ENCODE data around the gene WASF2.
A peak's percentile ranks its signal among the peaks of the same experiment; 100 is the strongest.
"Not testable (repeated sequence)": the region's sequence is repeated elsewhere in the genome, so short reads cannot be mapped to it uniquely, and the experiment has no call there.

WASF2 gene

DNA sequence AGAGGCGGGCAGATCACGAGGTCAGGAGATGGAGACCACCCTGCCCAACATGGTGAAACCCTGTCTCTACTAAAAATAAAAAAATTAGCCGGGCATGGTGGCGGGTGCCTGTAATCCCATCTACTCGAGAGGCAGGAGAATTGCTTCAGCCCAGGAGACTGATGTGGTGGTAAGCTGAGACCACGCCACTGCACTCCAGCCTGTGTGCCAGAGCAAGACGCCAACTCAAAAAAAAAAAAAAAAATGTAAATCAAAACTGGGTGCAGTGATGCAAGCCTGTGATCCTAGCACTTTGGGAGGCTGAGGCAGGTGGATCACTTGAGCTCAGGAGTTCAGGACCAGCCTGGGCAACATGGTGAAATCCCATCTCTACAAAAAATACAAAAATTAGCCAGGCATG, 17.9 kb downstream of the WASF2 start:
- WGBS (ENCODE audit: extremely low coverage, insufficient coverage, insufficient read length), result no CpG with 5 or more reads among the region's 7 CpGs
- H3K14ac ChIP-seq (ENCODE audit: low read length), result not testable (repeated sequence)

DNA sequence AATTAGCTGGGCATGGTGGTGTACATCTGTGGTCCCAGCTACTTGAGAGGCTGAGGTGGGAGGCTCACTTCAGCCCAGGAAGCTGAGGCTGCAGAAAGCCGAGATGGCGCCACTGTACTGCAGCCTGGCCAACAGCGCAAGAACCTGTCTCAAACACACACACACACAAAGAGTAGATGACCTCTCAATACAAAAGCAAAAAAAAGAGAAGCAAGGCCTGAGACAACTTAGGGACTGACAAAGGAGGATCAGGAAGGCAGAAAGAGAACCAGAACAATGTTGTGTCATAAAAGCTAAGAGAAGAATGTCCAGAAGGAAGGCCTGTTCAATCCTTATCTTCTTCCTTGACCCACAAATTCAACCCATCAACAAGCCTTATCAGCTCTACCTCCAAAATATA, 18.5 kb downstream of the WASF2 start:
- DNase-seq, result no peak
- H2BK120ac ChIP-seq (ENCODE audit: insufficient read depth, low read length, poor library complexity), result no peak overlapping the region
- no peak overlapping the region for H4K91ac ChIP-seq (ENCODE audit: low read depth, low read length)
- no peak overlapping the region for H3K4me3 ChIP-seq (ENCODE audit: low read depth, low read length)
- H3K27ac ChIP-seq (ENCODE audit: low read depth, low read length), result no peak overlapping the region
- no peak overlapping the region for H3K4me2 ChIP-seq (ENCODE audit: low read length)
- no peaks in the 10 kb centered on the region for H3K79me1 ChIP-seq (ENCODE audit: low read length)
- H3K4ac ChIP-seq (ENCODE audit: low read depth, low read length), result peak overlapping the region; percentile 4
- no peak overlapping the region for H3K9ac ChIP-seq (ENCODE audit: low read length)
- WGBS (ENCODE audit: extremely low coverage, insufficient coverage, insufficient read length), result no CpG with 5 or more reads among the region's 3 CpGs
- H4K12ac ChIP-seq (ENCODE audit: low read depth, low read length), result no peak overlapping the region
- H3K23ac ChIP-seq (ENCODE audit: low read length), result no peak overlapping the region
- H4K8ac ChIP-seq (ENCODE audit: low read depth, low read length), result no peak overlapping the region
- H3K9me3 ChIP-seq (ENCODE audit: insufficient read depth, low read depth, low read length), result no peaks in the 10 kb centered on the region
- no peaks in the 10 kb centered on the region for H3K27me3 ChIP-seq (ENCODE audit: insufficient read depth, low read length)
- peaks cover 3% of the 10 kb centered on the region for H3K79me2 ChIP-seq (ENCODE audit: control insufficient read depth, insufficient read depth, low read length, poor library complexity)
- no peak overlapping the region for H2AK5ac ChIP-seq (ENCODE audit: low read length)
- peaks cover 1 to 4% of the 10 kb centered on the region in 2 experiments for H3K4me1 ChIP-seq (ENCODE audit: control insufficient read depth in 1 of 2, insufficient read depth in 2 of 2, low read length in 2 of 2)
- H3K14ac ChIP-seq (ENCODE audit: low read length), result no peak overlapping the region
- no peak overlapping the region for H2BK12ac ChIP-seq (ENCODE audit: low read length)
- no peak overlapping the region for H2BK5ac ChIP-seq (ENCODE audit: low read depth, low read length, poor library complexity)
- no peak overlapping the region for H3K18ac ChIP-seq (ENCODE audit: low read length)
- no peak overlapping the region for H2AFZ ChIP-seq (ENCODE audit: insufficient read depth, low read length, poor library complexity)
- peaks cover 0 to 4% of the 10 kb centered on the region in 2 experiments for H3K36me3 ChIP-seq (ENCODE audit: control insufficient read depth in 1 of 2, insufficient read depth in 2 of 2, low read length in 2 of 2)

More for the DNA sequence above, 17.9 kb downstream of the WASF2 start:
- H3K9ac ChIP-seq (ENCODE audit: low read length); H2BK12ac ChIP-seq (ENCODE audit: low read length); H4K91ac ChIP-seq (ENCODE audit: low read depth, low read length); H2AK5ac ChIP-seq (ENCODE audit: low read length); H3K79me1 ChIP-seq (ENCODE audit: low read length); H2AFZ ChIP-seq (ENCODE audit: insufficient read depth, low read length, poor library complexity); DNase-seq; H3K4me2 ChIP-seq (ENCODE audit: low read length); H2BK120ac ChIP-seq (ENCODE audit: insufficient read depth, low read length, poor library complexity); H3K18ac ChIP-seq (ENCODE audit: low read length); H3K27ac ChIP-seq (ENCODE audit: low read depth, low read length); H3K36me3 ChIP-seq (ENCODE audit: control insufficient read depth in 1 of 2, insufficient read depth in 2 of 2, low read length in 2 of 2); H3K9me3 ChIP-seq (ENCODE audit: insufficient read depth, low read depth, low read length); H3K4ac ChIP-seq (ENCODE audit: low read depth, low read length); H3K4me1 ChIP-seq (ENCODE audit: control insufficient read depth in 1 of 2, insufficient read depth in 2 of 2, low read length in 2 of 2); H2BK5ac ChIP-seq (ENCODE audit: low read depth, low read length, poor library complexity); H4K12ac ChIP-seq (ENCODE audit: low read depth, low read length); H3K23ac ChIP-seq (ENCODE audit: low read length); H4K8ac ChIP-seq (ENCODE audit: low read depth, low read length); H3K4me3 ChIP-seq (ENCODE audit: low read depth, low read length); H3K27me3 ChIP-seq (ENCODE audit: insufficient read depth, low read length); H3K79me2 ChIP-seq (ENCODE audit: control insufficient read depth, insufficient read depth, low read length, poor library complexity): not testable (repeated sequence)

DNA sequence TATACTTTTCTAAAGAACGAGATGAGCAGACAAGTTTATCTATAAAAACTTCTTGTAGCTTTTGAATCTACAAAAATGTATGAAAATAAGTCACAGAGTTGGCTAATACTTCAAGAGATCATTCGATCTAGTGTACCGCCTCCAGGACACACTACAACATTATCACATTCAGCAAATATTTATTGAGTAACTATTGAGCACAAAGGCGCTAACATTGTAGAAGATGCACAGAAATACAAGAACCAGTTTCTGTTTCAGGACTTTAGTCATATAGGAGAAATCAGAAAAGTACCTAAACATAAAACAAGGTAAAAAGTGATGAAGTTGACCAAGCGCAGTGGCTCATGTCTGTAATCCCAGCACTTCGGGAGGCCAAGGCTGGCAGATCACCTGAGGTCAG, 20.6 kb downstream of the WASF2 start:
- no peak overlapping the region for H4K12ac ChIP-seq (ENCODE audit: low read depth, low read length)
- peaks cover 2% of the 10 kb centered on the region for H3K79me2 ChIP-seq (ENCODE audit: control insufficient read depth, insufficient read depth, low read length, poor library complexity)
- H3K4me1 ChIP-seq (ENCODE audit: control insufficient read depth in 1 of 2, insufficient read depth in 2 of 2, low read length in 2 of 2), result peaks cover 2 to 4% of the 10 kb centered on the region in 2 experiments
- no peak overlapping the region for H3K18ac ChIP-seq (ENCODE audit: low read length)
- no peak overlapping the region for H2BK120ac ChIP-seq (ENCODE audit: insufficient read depth, low read length, poor library complexity)
- no peak overlapping the region for H2AK5ac ChIP-seq (ENCODE audit: low read length)
- H3K4me3 ChIP-seq (ENCODE audit: low read depth, low read length), result no peak overlapping the region
- H3K27ac ChIP-seq (ENCODE audit: low read depth, low read length), result no peak overlapping the region
- DNase-seq, result peak in 1 of 2 donors; percentile 50
- H4K91ac ChIP-seq (ENCODE audit: low read depth, low read length), result no peak overlapping the region
- H2BK5ac ChIP-seq (ENCODE audit: low read depth, low read length, poor library complexity), result no peak overlapping the region
- H3K27me3 ChIP-seq (ENCODE audit: insufficient read depth, low read length), result no peaks in the 10 kb centered on the region
- no peak overlapping the region for H3K4ac ChIP-seq (ENCODE audit: low read depth, low read length)
- H3K9ac ChIP-seq (ENCODE audit: low read length), result no peak overlapping the region
- no peak overlapping the region for H3K14ac ChIP-seq (ENCODE audit: low read length)
- H2AFZ ChIP-seq (ENCODE audit: insufficient read depth, low read length, poor library complexity), result no peak overlapping the region
- no peak overlapping the region for H3K23ac ChIP-seq (ENCODE audit: low read length)
- no peak overlapping the region for H2BK12ac ChIP-seq (ENCODE audit: low read length)
- H3K9me3 ChIP-seq (ENCODE audit: insufficient read depth, low read depth, low read length), result no peaks in the 10 kb centered on the region
- no CpG with 5 or more reads among the region's 6 CpGs for WGBS (ENCODE audit: extremely low coverage, insufficient coverage, insufficient read length)
- no peak overlapping the region for H3K4me2 ChIP-seq (ENCODE audit: low read length)
- no peak overlapping the region for H4K8ac ChIP-seq (ENCODE audit: low read depth, low read length)
- no peaks in the 10 kb centered on the region for H3K79me1 ChIP-seq (ENCODE audit: low read length)
- peaks cover 2 to 4% of the 10 kb centered on the region in 2 experiments for H3K36me3 ChIP-seq (ENCODE audit: control insufficient read depth in 1 of 2, insufficient read depth in 2 of 2, low read length in 2 of 2)

DNA sequence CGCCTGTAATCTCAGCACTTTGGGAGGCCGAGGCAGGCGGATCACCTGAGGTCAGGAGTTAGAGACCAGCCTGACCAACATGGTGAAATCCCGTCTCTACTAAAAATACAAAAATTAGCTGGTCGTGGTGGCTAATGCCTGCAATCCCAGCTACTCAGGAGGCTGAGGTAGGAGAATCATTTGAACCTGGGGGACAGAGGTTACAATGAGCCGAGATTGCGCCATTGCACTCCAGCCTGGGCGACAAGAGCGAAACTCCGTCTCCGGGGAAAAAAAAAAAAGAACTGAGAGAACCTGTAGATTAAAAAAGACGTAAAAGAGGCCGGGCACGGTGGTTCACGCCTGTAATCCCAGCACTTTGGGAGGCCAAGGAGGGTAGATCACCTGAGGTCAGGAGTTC, 21.6 kb downstream of the WASF2 start:
- H2BK5ac ChIP-seq (ENCODE audit: low read depth, low read length, poor library complexity), result not testable (repeated sequence)

More for the DNA sequence above, 21.6 kb downstream of the WASF2 start:
- not testable (repeated sequence) for DNase-seq; H2BK12ac ChIP-seq (ENCODE audit: low read length); H3K9ac ChIP-seq (ENCODE audit: low read length); H3K4me3 ChIP-seq (ENCODE audit: low read depth, low read length); H3K14ac ChIP-seq (ENCODE audit: low read length); H4K91ac ChIP-seq (ENCODE audit: low read depth, low read length); H3K27me3 ChIP-seq (ENCODE audit: insufficient read depth, low read length); H3K79me2 ChIP-seq (ENCODE audit: control insufficient read depth, insufficient read depth, low read length, poor library complexity); H3K18ac ChIP-seq (ENCODE audit: low read length); H3K4me1 ChIP-seq (ENCODE audit: control insufficient read depth in 1 of 2, insufficient read depth in 2 of 2, low read length in 2 of 2); H3K27ac ChIP-seq (ENCODE audit: low read depth, low read length); H2AFZ ChIP-seq (ENCODE audit: insufficient read depth, low read length, poor library complexity); H3K23ac ChIP-seq (ENCODE audit: low read length); H3K79me1 ChIP-seq (ENCODE audit: low read length); H3K4ac ChIP-seq (ENCODE audit: low read depth, low read length); H4K12ac ChIP-seq (ENCODE audit: low read depth, low read length); H2BK120ac ChIP-seq (ENCODE audit: insufficient read depth, low read length, poor library complexity); H3K9me3 ChIP-seq (ENCODE audit: insufficient read depth, low read depth, low read length); H4K8ac ChIP-seq (ENCODE audit: low read depth, low read length); H3K4me2 ChIP-seq (ENCODE audit: low read length); H3K36me3 ChIP-seq (ENCODE audit: control insufficient read depth in 1 of 2, insufficient read depth in 2 of 2, low read length in 2 of 2); H2AK5ac ChIP-seq (ENCODE audit: low read length)
- no CpG with 5 or more reads among the region's 15 CpGs for WGBS (ENCODE audit: extremely low coverage, insufficient coverage, insufficient read length)

All from trophoblast cell (in vitro differentiated cells and primary cell).